A549 treated with CORT108297 at 1 μM for 4 hours (cell line): Measurements from ENCODE around the gene FIGLA. TPM values are rescaled to one million over a fixed set of nuclear protein-coding genes. Genes with fewer than 3 reads are reported as not detected.

Source experiments
- total RNA-seq: library from RNA; stranded (reverse); fragments of 200-300 nt; extraction: Qiagen RNA extraction; gene quantifications from 5 replicates; pipeline ENCODE4 v1.2.3, GENCODE V29; 2022

The FIGLA gene
- not detected in 5 replicates for total RNA-seq

GRCh38 chr2:70790136-70790828, at the start of gene FIGLA:
FIGLA (minus strand) TSS chr2:70790643; CDS start chr2:70790638, 5 bp downstream.

DNA sequence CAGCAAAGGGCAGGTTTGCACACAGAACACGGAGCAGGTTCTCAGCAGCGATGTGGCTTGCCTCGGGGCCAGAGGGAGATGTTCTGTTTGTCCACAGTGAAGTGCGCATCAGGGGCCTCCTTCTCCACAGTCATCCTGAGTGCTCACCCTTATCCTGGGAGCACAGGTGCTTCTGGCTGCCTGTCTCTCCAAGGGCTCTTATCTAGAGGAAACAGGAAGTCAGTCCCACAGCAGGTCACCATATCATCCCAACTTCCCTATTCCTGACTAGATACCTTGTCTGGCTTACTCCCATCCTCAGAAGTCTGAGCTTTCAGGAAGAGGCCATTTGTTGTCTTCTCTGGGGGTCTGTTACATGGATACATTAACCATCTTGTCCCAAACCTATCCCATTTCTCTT, 45.2 kb upstream of the FIGLA start, which contains the start of gene CD207:
Gene CD207, minus strand, starts transcription at position 174 of the 400 bp plus-strand sequence. Its CDS starts 40 bp downstream, at position 134.

GRCh38 chr2:70820499-70820898, 30.1 kb upstream of the FIGLA start, which contains the start of gene CLEC4F:
CLEC4F (minus strand) TSS chr2:70820599; CDS start chr2:70820523, 76 bp downstream.

GRCh38 chr2:70767699-70768589, 22.5 kb downstream of the FIGLA start, which contains the start of gene ADD2:
ADD2 (minus strand) TSS chr2:70768200; CDS start chr2:70706408, 61,792 bp downstream.

Other genes with a start within 250 kb of the FIGLA start
- gene TGFA, start 236.8 kb downstream of the FIGLA start, total RNA-seq: 5.8 to 7.6 TPM (median 6.0 TPM) in 5 replicates
- 18.0 to 29.0 TPM (median 26.1 TPM) in 5 replicates for gene ADD2, start 22.4 kb downstream of the FIGLA start, total RNA-seq
- not detected in 5 replicates for gene CLEC4F, start 30.0 kb upstream of the FIGLA start, total RNA-seq
- gene CD207, start 45.2 kb upstream of the FIGLA start, total RNA-seq: 0.07 TPM in 1 of 5 replicates, not detected in the others
- 3.1 to 6.0 TPM (median 5.2 TPM) in 5 replicates for gene VAX2, start 109.9 kb upstream of the FIGLA start, total RNA-seq
- 1.5 to 2.6 TPM (median 2.4 TPM) in 5 replicates for gene ATP6V1B1, start 145.3 kb upstream of the FIGLA start, total RNA-seq
- 0.05 to 0.11 TPM in 2 of 5 replicates, not detected in the others for gene ANKRD53, start 188.0 kb upstream of the FIGLA start, total RNA-seq
- 74.9 to 85.9 TPM (median 81.9 TPM) in 5 replicates for gene TEX261, start 204.2 kb upstream of the FIGLA start, total RNA-seq